Fibroblast of the conjunctiva (primary cell): ENCODE data around the gene BACE2.
"Not testable (repeated sequence)": the region's sequence is repeated elsewhere in the genome, so short reads cannot be mapped to it uniquely, and the experiment has no call there.

Experiments
- DNase-seq: peaks from one replicate; pipeline ENCODE4 v3.0.0-alpha.2; 2010; ENCODE audit warnings: low read depth

Gene BACE2

GRCh38 chr21:41240040-41240439, 72.1 kb downstream of the BACE2 start:
- no peak for DNase-seq

GRCh38 chr21:41241341-41241740, 73.4 kb downstream of the BACE2 start:
- no peak for DNase-seq

GRCh38 chr21:41242238-41242829, 74.4 kb downstream of the BACE2 start:
- DNase-seq, result no peak

DNA sequence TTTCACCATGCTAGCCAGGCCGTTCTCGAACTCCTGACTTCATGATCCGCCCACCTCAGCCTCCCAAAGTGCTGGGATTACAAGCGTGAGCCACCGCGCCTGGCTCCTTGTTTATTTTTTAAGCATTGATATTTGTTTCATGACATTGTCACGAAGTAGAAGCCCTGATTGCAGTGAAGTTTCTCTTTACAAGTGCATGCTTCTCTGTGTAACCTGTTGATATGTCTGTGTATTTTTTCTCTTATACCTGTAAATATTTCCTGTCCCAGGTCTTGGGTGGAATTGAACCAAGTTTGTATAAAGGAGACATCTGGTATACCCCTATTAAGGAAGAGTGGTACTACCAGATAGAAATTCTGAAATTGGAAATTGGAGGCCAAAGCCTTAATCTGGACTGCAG, 75.1 kb downstream of the BACE2 start:
- no peak for DNase-seq

- DNase-seq, result not testable (repeated sequence)
Measured at GRCh38 chr21:41244266-41244880, 76.4 kb downstream of the BACE2 start.

DNA sequence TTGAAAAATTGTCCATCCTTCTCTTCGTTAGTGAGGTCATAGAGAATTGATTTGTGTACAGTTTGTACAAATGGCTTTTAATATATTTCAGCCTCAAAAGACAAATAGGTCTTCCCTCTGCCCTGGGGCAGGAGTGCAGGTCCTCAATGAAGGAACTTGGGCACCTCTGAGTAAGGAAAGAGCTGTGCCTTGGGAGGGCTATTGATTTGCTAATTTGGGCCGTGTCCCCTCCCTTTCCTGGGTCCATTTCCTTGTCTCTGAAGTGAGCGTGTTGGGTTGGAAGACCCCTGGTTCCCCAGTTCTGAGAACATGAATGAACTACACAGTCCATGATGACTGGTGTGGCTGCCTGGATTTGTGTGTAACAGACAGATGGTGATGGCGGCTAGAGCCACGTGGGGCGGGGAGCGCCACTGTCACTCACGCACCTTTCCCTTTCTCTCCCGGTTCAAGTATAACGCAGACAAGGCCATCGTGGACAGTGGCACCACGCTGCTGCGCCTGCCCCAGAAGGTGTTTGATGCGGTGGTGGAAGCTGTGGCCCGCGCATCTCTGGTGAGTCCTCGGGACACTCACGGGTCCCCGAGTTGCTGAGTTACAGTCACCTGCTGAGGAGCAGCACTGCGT, 77.7 kb downstream of the BACE2 start:
- DNase-seq, result no peak

- DNase-seq, result no peak
Measured at GRCh38 chr21:41246808-41247207, 78.8 kb downstream of the BACE2 start.

DNA sequence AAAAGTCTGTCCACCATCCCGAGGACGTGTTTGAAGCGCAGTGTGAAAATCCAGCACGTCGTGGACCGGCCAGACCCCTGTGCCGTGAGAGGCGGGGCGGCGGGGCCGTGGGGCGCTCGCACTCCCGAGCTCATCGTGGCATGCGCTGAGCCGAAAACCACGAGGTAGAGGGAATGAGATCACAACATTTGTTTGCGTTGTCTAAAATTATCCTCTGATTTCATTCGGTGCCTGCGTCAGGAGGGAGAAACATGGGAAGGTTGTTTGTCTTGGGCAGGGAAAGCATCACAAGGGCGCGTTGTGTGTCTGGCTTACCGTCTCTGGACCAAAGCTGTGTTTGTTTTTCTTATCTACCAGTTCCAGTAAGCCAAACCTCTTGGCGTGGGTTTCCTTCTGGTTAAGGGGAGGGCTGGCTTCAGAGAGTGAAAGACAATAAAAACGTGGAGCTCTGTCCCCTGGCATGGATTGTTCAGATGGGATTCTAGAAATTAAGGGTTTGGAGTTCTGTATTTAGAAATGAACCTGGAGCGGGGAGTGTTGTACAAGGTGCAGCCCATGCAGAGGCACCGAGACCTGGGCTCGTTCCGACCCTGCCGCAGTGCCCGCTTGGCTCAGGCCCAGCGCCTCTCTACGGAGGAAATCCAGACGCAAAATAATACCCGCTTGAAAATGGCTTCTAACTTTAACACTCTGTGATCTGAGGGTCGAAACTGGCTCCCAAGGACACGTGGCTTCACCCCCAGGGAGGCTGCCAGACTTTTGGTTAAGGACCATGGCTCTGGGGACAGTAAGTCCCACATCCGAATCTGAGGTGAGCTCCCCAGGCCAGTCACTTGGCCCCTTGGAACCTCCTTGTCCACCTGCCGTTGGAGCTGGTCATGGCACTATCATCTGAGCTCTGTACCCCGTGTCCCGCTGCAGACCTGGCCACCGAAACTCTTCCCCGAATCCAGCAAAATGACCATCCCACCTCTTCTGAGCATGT, 79.9 kb downstream of the BACE2 start:
- DNase-seq, result no peak

- DNase-seq, result no peak
Measured at GRCh38 chr21:41249476-41249875, 81.5 kb downstream of the BACE2 start.

DNA sequence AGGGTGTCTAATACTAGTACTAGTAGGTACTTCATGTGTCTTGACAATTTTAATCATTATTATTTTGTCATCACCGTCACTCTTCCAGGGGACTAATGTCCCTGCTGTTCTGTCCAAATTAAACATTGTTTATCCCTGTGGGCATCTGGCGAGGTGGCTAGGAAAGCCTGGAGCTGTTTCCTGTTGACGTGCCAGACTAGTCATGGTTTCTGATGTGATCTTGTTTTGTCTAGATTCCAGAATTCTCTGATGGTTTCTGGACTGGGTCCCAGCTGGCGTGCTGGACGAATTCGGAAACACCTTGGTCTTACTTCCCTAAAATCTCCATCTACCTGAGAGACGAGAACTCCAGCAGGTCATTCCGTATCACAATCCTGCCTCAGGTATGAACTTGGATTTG, 82.6 kb downstream of the BACE2 start:
- no peak for DNase-seq

DNA sequence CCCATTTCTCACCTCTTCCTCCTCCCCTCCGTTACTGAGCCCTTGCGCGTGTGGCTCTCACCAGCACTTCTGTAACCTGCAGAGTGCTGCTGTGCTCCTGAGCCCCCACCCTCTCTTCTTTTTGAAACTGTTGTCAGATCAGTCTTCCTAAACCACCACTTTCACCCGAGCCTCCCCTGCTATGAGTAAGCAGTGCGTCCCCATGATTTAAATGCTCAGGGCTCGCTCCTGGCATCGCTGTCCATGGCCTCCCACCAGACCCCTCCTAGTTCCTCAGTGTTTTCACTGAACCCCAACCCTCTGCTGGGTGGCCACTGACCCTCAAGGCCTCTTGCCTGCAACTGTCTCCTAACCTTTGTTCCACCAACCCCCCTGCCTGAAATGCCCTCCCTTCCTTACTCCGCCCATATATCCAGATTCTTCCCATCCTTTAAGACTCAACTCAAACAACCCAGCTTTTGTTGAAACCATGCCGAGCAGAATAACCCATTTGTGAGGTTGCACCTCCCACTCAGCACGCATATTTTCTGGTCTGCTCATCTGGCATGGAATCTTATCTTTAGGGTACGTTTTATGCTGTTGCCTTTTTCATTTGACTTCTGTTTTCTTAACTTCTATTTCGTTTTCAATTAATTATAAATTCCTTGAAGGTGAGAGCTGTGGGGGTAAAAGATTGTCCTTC, 84.1 kb downstream of the BACE2 start:
- no peak for DNase-seq

DNA sequence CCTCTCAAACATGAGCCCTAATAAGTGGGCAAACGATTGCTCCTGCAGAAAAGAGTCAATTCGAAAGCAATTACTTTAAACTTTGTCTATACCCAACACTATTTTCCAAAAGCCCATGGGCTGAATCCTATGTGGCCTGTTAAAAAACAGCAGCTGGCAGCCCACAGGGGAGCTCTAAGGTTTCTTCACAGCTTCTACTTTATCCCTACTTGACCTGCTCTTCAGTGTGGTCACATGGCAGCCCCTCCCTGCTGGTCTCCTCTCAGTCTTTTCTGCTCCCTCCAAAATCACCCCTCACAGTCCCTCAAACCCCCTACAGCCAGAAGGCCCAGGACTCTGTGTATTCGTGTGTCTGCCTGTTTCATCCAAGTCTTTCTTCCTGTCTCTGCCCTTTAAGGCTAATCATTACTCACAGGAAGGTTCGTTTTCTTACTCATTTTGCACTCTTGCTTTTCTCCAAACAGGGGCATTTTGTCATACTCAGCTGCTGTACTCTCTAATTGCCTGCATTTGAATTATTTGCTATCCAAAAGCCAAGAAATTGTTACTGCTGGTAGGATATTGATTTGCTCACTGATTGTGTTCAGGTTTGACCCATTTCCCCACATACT, 86.2 kb downstream of the BACE2 start:
- no peak for DNase-seq

DNA sequence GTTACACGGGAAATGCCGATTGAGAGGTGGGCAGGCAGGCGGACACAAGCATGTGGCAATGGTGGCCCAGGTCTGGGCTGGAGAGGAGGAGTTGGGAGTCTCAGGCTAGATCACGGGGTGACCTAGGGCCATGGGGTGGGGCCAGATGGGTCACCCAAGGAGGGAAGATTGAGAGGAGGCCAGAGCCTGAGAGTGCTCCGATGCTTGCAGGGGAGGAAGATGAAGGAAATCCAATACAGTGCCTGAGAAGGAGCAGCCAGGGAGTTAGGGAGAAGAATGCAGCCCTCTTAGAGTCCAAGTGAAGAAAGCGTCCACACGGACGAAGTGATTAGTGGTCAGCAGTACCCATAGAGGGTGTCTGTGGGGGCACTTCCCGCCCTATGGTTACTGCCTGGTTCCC, 87.2 kb downstream of the BACE2 start:
- no peak for DNase-seq

DNA sequence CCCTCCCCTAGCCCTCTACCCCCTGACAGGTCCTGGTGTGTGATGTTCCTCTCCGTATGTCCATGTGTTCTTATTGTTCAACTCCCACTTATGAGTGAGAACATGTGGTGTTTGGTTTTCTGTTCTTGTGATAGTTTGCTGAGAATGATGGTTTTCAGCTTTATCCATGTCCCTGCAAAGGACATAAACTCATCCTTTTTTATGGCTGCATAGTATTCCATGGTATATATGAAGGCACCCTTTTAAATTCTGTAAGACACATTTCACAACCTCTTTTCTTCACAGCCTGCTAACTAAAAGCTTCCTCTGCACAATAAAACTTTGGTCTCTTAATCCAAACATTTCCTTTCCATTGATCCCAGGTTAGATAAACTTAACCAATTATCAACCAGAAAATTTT, 88.3 kb downstream of the BACE2 start:
- DNase-seq, result not testable (repeated sequence)

DNA sequence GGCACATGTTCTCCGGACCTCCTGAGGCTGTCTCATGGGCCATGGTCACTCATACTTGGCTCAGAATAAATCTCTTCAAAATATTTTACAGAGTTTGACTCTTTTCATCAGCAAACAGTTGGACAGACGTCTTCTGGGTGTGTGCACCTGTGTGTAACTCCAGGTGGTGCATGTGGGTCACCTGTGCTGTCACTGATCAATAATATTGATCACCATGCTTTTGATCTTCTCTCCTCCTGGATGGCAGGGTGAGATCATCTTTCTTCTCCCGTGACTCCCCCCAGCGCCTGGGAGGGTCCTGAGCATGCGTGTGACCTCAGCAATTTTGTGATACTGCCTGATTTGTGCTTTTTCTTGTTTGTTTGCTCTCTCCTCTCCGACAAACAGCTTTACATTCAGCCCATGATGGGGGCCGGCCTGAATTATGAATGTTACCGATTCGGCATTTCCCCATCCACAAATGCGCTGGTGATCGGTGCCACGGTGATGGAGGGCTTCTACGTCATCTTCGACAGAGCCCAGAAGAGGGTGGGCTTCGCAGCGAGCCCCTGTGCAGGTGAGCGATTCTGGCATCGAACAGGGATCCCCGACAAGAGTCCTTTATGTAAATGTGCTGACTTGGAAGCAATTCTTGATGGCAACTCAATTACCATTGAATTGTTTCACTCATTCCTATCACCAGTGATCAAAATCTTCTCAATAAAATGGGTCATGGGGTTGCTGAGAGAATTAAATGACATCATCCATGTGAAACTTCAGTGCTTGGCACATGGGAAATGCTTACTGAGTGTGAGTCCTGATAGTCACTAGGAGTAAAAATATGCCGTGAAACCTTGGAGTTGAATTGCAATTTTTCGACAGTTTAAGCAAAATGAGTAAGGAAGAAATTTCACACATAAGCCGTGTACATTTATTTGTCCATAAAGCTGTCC, 89.1 kb downstream of the BACE2 start:
- no peak for DNase-seq

DNA sequence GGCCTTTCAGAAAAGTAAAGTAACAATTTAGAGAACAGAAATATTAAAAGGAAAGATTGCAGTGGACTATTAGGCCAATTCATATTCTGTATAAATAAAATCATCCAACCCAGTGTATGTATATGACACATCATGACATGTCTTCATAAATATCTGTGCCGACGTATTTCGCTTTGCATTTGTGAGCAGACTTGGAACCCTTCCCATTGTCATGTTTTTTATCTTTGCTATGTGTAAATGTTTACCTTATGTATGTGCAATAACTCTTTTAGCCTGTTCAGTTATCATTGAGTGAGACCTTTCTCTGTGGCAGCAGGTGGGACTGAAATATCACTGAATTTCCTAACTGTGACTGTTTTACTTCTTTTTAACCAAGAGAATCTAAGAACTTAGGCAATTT, 90.7 kb downstream of the BACE2 start:
- no peak for DNase-seq

GRCh38 chr21:41260428-41260827, 92.5 kb downstream of the BACE2 start:
- DNase-seq, result no peak

GRCh38 chr21:41267346-41267745, 99.4 kb downstream of the BACE2 start:
- no peak for DNase-seq

GRCh38 chr21:41269535-41269934, 101.6 kb downstream of the BACE2 start:
- DNase-seq, result no peak

DNA sequence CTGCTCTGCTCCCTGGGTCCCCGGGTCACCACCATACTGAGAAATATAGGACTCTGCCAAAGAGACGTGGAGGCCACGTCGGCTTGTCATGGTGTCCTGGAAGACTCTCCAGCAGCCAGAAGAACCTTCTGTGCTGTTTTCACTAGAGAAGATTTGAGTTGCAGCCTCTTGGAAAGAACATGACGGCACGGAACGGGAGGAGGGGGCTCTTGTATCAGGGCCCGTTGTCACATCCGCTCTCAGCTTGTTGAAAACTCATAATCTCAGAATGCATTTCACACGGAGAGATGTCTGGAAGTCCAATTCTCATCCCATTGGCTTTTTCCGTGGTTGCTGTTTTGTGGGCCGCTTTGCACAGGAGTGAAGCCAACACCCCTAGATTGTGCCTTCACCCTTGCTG, 109.2 kb downstream of the BACE2 start:
- no peak for DNase-seq
